ENCODE data around the gene MYLK2. TPM values are rescaled to one million over a fixed set of nuclear protein-coding genes. Genes with fewer than 3 reads are reported as not detected.

The MYLK2 gene
- total RNA-seq, 2 experiments from 2014 or later: 0.67 to 0.69 TPM

DNA sequence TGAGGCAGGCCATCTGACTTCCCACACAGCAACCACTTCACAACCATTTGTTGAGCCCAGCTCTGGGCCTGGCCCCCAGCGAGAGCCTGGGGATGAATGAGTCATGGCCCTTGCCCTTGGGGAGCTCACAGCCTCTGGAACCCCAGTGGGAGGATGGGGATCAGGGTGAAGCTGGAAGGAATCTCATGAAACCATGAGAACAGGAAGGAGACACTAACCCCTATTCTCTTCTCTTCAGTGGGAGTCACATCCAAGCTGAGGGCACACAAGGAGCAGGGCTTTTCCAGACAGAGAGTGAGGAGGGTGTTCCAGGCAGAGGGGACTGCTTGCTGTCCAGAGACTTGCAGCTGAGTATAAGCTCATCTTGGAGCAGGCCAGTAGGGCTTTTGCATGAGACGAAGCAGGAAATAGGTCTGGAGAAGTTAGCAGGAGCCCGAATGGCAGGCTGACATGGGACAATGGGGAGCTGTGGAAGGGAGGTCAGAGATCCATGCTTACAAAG is 18.8 kb downstream of the MYLK2 start:
- no peak overlapping the region for H3K4me2 ChIP-seq (ENCODE audit: low read length)
- BruUV-seq (replicated peaks): no TSS peak
- TF ChIP-seq EZH2phosphoT487 (IDR thresholded peaks at IDR 0.05; ENCODE audit: borderline replicate concordance, low read depth, low read length): no peak
- intact Hi-C loops (cut with micrococcal nuclease; ENCODE audit: unreplicated experiment): no loop called here
- peaks cover 4% of the 10 kb centered on the region for H3K4me1 ChIP-seq (ENCODE audit: insufficient read depth, low read length, poor library complexity, severe bottlenecking)
- no peak for DNase-seq (ENCODE audit: low spot score)
- H2AFZ ChIP-seq (ENCODE audit: low read length): no peak overlapping the region
- H4K20me1 ChIP-seq (ENCODE audit: insufficient read depth, low read length): no peaks in the 10 kb centered on the region
- H3K9me3 ChIP-seq (ENCODE audit: low read length): no peaks in the 10 kb centered on the region
- H3K27ac ChIP-seq (ENCODE audit: low read depth, low read length, poor library complexity, severe bottlenecking): no peak overlapping the region
- CTCF ChIA-PET (ENCODE audit: unreplicated experiment): interaction anchor here (0.8 to 1.5 kb wide), 2 partner anchors 9 to 15 kb away, joined by 4 read pairs; no protein-coding TSS in a partner anchor
- no peak overlapping the region for H3K4me3 ChIP-seq (ENCODE audit: low read depth, low read length, poor library complexity, severe bottlenecking)
- H3K9me2 ChIP-seq (ENCODE audit: insufficient read depth, low read length): no peaks in the 10 kb centered on the region
- POLR2A ChIA-PET: interaction anchor here (1.2 kb wide), 1 partner anchor 20 kb away, joined by 3 read pairs; no protein-coding TSS in a partner anchor
- no peaks in the 10 kb centered on the region for H3K79me2 ChIP-seq (ENCODE audit: insufficient read depth, low read depth, low read length)
- H3K36me3 ChIP-seq (ENCODE audit: insufficient read depth, low read length): no peaks in the 10 kb centered on the region

DNA sequence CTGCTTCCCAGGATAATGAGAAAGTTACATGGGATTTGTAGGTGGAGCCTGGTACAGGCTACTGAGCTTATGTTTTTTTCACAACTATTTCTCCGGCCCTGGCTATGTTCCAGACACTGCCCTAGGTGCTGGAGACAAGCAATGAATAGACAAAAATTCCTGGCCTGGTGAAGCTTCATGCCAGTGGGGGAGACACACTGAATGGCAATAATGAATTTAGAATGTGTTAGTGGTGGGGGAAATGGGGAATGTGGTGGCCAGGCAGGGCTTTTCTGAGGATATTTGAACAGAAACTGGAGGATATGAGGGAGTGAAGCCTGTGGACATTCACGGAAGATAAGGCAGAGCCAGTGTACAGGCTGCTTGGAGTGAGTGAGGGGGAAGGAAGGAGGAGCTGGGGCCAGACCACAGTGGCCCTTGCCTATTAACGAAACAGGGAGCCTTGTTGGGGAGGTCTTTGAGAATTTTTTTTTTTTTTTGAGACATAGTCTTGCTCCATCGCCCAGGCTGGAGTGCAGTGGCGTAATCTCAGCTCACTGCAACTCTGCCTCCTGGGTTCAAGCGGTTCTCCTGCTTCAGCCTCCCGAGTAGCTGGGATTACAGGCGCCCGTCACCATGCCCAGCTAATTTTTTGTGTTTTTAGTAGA is 19.6 kb downstream of the MYLK2 start:
- H3K27ac ChIP-seq (ENCODE audit: low read depth, low read length, poor library complexity, severe bottlenecking): no peak overlapping the region
- POLR2A ChIA-PET: interaction anchor here (1.2 kb wide), 1 partner anchor 21 kb away, joined by 3 read pairs; no protein-coding TSS in a partner anchor
- DNase-seq (ENCODE audit: low spot score): no peak
- CTCF ChIA-PET (ENCODE audit: unreplicated experiment): interaction anchor here (0.8 to 1.5 kb wide), 2 partner anchors 8 to 14 kb away, joined by 4 read pairs; no protein-coding TSS in a partner anchor
- no peaks in the 10 kb centered on the region for H3K9me2 ChIP-seq (ENCODE audit: insufficient read depth, low read length)
- peaks cover 7% of the 10 kb centered on the region for H3K4me1 ChIP-seq (ENCODE audit: insufficient read depth, low read length, poor library complexity, severe bottlenecking)
- no peaks in the 10 kb centered on the region for H4K20me1 ChIP-seq (ENCODE audit: insufficient read depth, low read length)
- H2AFZ ChIP-seq (ENCODE audit: low read length): no peak overlapping the region
- H3K79me2 ChIP-seq (ENCODE audit: insufficient read depth, low read depth, low read length): no peaks in the 10 kb centered on the region
- no TSS peak for BruUV-seq (replicated peaks)
- H3K4me3 ChIP-seq (ENCODE audit: low read depth, low read length, poor library complexity, severe bottlenecking): no peak overlapping the region
- intact Hi-C loops (cut with micrococcal nuclease; ENCODE audit: unreplicated experiment): no loop called here
- H3K36me3 ChIP-seq (ENCODE audit: insufficient read depth, low read length): no peaks in the 10 kb centered on the region
- no peak for TF ChIP-seq EZH2phosphoT487 (IDR thresholded peaks at IDR 0.05; ENCODE audit: borderline replicate concordance, low read depth, low read length)
- TF ChIP-seq, protein P1, sequence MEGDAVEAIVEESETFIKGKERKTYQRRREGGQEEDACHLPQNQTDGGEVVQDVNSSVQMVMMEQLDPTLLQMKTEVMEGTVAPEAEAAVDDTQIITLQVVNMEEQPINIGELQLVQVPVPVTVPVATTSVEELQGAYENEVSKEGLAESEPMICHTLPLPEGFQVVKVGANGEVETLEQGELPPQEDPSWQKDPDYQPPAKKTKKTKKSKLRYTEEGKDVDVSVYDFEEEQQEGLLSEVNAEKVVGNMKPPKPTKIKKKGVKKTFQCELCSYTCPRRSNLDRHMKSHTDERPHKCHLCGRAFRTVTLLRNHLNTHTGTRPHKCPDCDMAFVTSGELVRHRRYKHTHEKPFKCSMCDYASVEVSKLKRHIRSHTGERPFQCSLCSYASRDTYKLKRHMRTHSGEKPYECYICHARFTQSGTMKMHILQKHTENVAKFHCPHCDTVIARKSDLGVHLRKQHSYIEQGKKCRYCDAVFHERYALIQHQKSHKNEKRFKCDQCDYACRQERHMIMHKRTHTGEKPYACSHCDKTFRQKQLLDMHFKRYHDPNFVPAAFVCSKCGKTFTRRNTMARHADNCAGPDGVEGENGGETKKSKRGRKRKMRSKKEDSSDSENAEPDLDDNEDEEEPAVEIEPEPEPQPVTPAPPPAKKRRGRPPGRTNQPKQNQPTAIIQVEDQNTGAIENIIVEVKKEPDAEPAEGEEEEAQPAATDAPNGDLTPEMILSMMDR (conservative IDR thresholded peaks at IDR 0.05; ENCODE audit: low read length): no peak
- no peaks in the 10 kb centered on the region for H3K9me3 ChIP-seq (ENCODE audit: low read length)
- H3K4me2 ChIP-seq (ENCODE audit: low read length): no peak overlapping the region

DNA sequence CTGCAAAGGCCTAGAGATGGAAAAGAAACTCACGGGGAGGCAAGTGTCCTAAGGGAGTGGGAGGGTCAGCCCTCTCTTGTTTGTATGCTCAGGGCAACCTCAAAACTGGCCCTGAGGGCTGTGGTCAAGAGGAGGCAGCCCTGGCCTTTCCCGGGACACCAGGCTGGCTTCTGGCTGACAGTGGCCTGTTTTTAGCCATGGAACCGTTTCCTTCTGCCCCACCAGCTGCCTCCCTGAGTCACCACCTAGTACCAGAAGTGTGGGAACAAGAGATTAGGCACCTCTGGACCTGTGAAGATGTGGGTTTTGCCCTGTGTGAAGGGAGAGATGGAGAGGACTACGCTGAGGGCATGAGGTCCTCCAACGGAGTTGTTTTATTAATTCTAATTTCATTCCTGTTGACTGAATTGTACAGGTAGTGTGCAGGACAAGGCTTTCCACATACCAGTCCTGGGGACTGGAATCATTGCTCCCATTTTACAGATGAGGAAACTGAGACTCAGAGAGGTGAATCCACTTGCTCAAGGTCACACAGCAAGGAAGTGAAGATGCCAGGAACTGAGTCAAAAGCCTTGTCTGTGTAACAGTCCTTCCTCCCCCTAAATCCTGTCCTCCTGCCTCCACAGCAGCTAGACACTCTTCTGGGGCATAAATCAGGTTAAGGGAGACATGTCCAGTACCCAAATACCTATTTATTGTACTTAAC is 20.8 kb downstream of the MYLK2 start:
- Histone ChIP-seq H3K4me3 (ENCODE audit: low read depth, low read length, poor library complexity, severe bottlenecking) (no peak overlapping the region), H3K36me3 (ENCODE audit: insufficient read depth, low read length) (no peaks in the 10 kb centered on the region), H3K79me2 (ENCODE audit: insufficient read depth, low read depth, low read length) (no peaks in the 10 kb centered on the region), H3K4me1 (ENCODE audit: insufficient read depth, low read length, poor library complexity, severe bottlenecking) (peaks cover 7% of the 10 kb centered on the region), H3K27ac (ENCODE audit: low read depth, low read length, poor library complexity, severe bottlenecking) (no peak overlapping the region), H3K4me2 (ENCODE audit: low read length) (no peak overlapping the region), H4K20me1 (ENCODE audit: insufficient read depth, low read length) (no peaks in the 10 kb centered on the region), H3K9me2 (ENCODE audit: insufficient read depth, low read length) (no peaks in the 10 kb centered on the region), H2AFZ (ENCODE audit: low read length) (no peak overlapping the region), H3K9me3 (ENCODE audit: low read length) (no peaks in the 10 kb centered on the region)
- CTCF ChIA-PET (ENCODE audit: unreplicated experiment): interaction anchor here (1.0 kb wide), 1 partner anchor 17 kb away, joined by 3 read pairs; no protein-coding TSS in a partner anchor
- TF ChIP-seq, protein P1 (conservative IDR thresholded peaks at IDR 0.05; ENCODE audit: low read length): no peak
- no peak for TF ChIP-seq EZH2phosphoT487 (IDR thresholded peaks at IDR 0.05; ENCODE audit: borderline replicate concordance, low read depth, low read length)
- no peak for DNase-seq (ENCODE audit: low spot score)
- POLR2A ChIA-PET: no interaction called here
- no TSS peak for BruUV-seq (replicated peaks)
- intact Hi-C loops (cut with micrococcal nuclease; ENCODE audit: unreplicated experiment): no loop called here
